Muscle layer of duodenum (tissue), 2 donors: ENCODE data around the gene STX10.

Experiments used
- H3K27ac ChIP-seq: one replicate; pipeline ENCODE4 v1.7.0; 2013; ENCODE audit warnings: mild to moderate bottlenecking, low read length
- H3K27me3 ChIP-seq: one replicate; pipeline ENCODE4 v1.7.0; 2013; ENCODE audit warnings: low read depth, mild to moderate bottlenecking, control low read depth, low read length
- H3K36me3 ChIP-seq, 2 donors: one replicate each; pipeline ENCODE4 v1.7.0; 2013; ENCODE audit warnings: low read length in 2 of 2, control low read depth in 1 of 2, mild to moderate bottlenecking in 1 of 2; ENCODE audit not compliant: insufficient read depth in 2 of 2, control insufficient read depth in 1 of 2
- H3K4me1 ChIP-seq, 2 donors: one replicate each; pipeline ENCODE4 v1.7.0; 2013; ENCODE audit warnings: low read length in 2 of 2, mild to moderate bottlenecking in 2 of 2, control low read depth in 1 of 2, moderate library complexity in 1 of 2; ENCODE audit not compliant: insufficient read depth in 2 of 2, control insufficient read depth in 1 of 2
- H3K4me3 ChIP-seq, 2 donors: one replicate each; pipeline ENCODE4 v1.7.0; 2013; ENCODE audit warnings: low read length in 2 of 2, low read depth in 1 of 2, mild to moderate bottlenecking in 1 of 2
- H3K9me3 ChIP-seq, 2 donors: one replicate each; pipeline ENCODE4 v1.7.0; 2013; ENCODE audit warnings: low read length in 2 of 2, control low read depth in 1 of 2, mild to moderate bottlenecking in 1 of 2; ENCODE audit not compliant: control insufficient read depth in 1 of 2
- donor health status: healthy.

Gene STX10

GRCh38 chr19:13122275-13122878 lies 27.8 kb downstream of the STX10 start:
- no peak overlapping the region for H3K27ac ChIP-seq
- no peaks in the 10 kb centered on the region for H3K9me3 ChIP-seq
- H3K4me1 ChIP-seq: peaks cover 9 to 19% of the 10 kb centered on the region in 2 donors
- H3K27me3 ChIP-seq: no peaks in the 10 kb centered on the region
- H3K4me3 ChIP-seq: no peak overlapping the region
- peaks cover 0 to 6% of the 10 kb centered on the region in 2 donors for H3K36me3 ChIP-seq

GRCh38 chr19:13121551-13122274 lies 28.5 kb downstream of the STX10 start:
- Histone ChIP-seq H3K9me3 (no peaks in the 10 kb centered on the region), H3K4me3 (no peak overlapping the region), H3K27ac (no peak overlapping the region), H3K27me3 (no peaks in the 10 kb centered on the region), H3K4me1 (peaks cover 14 to 19% of the 10 kb centered on the region in 2 donors), H3K36me3 (peaks cover 0 to 5% of the 10 kb centered on the region in 2 donors)

GRCh38 chr19:13120817-13121216 lies 29.4 kb downstream of the STX10 start:
- H3K27ac ChIP-seq: no peak overlapping the region
- no peaks in the 10 kb centered on the region for H3K36me3 ChIP-seq
- H3K27me3 ChIP-seq: no peaks in the 10 kb centered on the region
- H3K9me3 ChIP-seq: no peaks in the 10 kb centered on the region
- H3K4me3 ChIP-seq: no peak overlapping the region
- peaks cover 14 to 23% of the 10 kb centered on the region in 2 donors for H3K4me1 ChIP-seq

- peaks cover 19 to 31% of the 10 kb centered on the region in 2 donors for H3K4me1 ChIP-seq
- H3K9me3 ChIP-seq: no peaks in the 10 kb centered on the region
- no peaks in the 10 kb centered on the region for H3K36me3 ChIP-seq
- H3K27ac ChIP-seq: no peak overlapping the region
- no peaks in the 10 kb centered on the region for H3K27me3 ChIP-seq
- no peak overlapping the region for H3K4me3 ChIP-seq
Measured at GRCh38 chr19:13120031-13120430, 30.1 kb downstream of the STX10 start.

GRCh38 chr19:13119627-13120026 lies 30.5 kb downstream of the STX10 start:
- no peaks in the 10 kb centered on the region for H3K9me3 ChIP-seq
- H3K4me3 ChIP-seq: peak overlapping the region; percentile 45 to 96
- H3K27ac ChIP-seq: no peak overlapping the region
- no peaks in the 10 kb centered on the region for H3K36me3 ChIP-seq
- peaks cover 19 to 32% of the 10 kb centered on the region in 2 donors for H3K4me1 ChIP-seq
- H3K27me3 ChIP-seq: no peaks in the 10 kb centered on the region

GRCh38 chr19:13118424-13119193 lies 31.6 kb downstream of the STX10 start:
- Histone ChIP-seq H3K27ac (no peak overlapping the region), H3K9me3 (no peaks in the 10 kb centered on the region), H3K4me3 (peak overlapping the region; percentile 45 to 96), H3K27me3 (no peaks in the 10 kb centered on the region), H3K36me3 (no peaks in the 10 kb centered on the region), H3K4me1 (peaks cover 19 to 32% of the 10 kb centered on the region in 2 donors)

- no peaks in the 10 kb centered on the region for H3K9me3 ChIP-seq
- no peaks in the 10 kb centered on the region for H3K27me3 ChIP-seq
- H3K27ac ChIP-seq: peak within 1 kb of the TSS; percentile 87
- H3K4me1 ChIP-seq: peaks cover 19 to 32% of the 10 kb centered on the region in 2 donors
- H3K36me3 ChIP-seq: peaks cover 0 to under 1% of the 10 kb centered on the region in 2 donors
- peak within 1 kb of the TSS; percentile 93 to 97 for H3K4me3 ChIP-seq
Measured at GRCh38 chr19:13117772-13118423, 32.3 kb downstream of the STX10 start, which contains the start of gene NACC1. Gene NACC1, plus strand, starts transcription at chr19:13118264. Its CDS starts 16,944 bp downstream, at chr19:13135208.

- H3K27me3 ChIP-seq: no peaks in the 10 kb centered on the region
- peaks cover 19 to 32% of the 10 kb centered on the region in 2 donors for H3K4me1 ChIP-seq
- peaks cover 0 to 7% of the 10 kb centered on the region in 2 donors for H3K36me3 ChIP-seq
- H3K27ac ChIP-seq: peak overlapping the region; percentile 87
- H3K9me3 ChIP-seq: no peaks in the 10 kb centered on the region
- H3K4me3 ChIP-seq: peak overlapping the region; percentile 93 to 97
Measured at GRCh38 chr19:13117176-13117771, 32.9 kb downstream of the STX10 start.

- H3K4me3 ChIP-seq: peak within 1 kb of the TSS; percentile 93 to 97
- no peaks in the 10 kb centered on the region for H3K27me3 ChIP-seq
- peak within 1 kb of the TSS; percentile 87 for H3K27ac ChIP-seq
- H3K9me3 ChIP-seq: no peaks in the 10 kb centered on the region
- peaks cover 0 to 9% of the 10 kb centered on the region in 2 donors for H3K36me3 ChIP-seq
- H3K4me1 ChIP-seq: peaks cover 19 to 32% of the 10 kb centered on the region in 2 donors
Measured at GRCh38 chr19:13116282-13117175, 33.6 kb downstream of the STX10 start, which contains the start of gene TRMT1. Gene TRMT1, minus strand, starts transcription at chr19:13116740. Its CDS starts 341 bp downstream, at chr19:13116399.

- peak overlapping the region; percentile 93 to 97 for H3K4me3 ChIP-seq
- peak overlapping the region; percentile 87 for H3K27ac ChIP-seq
- H3K9me3 ChIP-seq: no peaks in the 10 kb centered on the region
- H3K27me3 ChIP-seq: no peaks in the 10 kb centered on the region
- H3K4me1 ChIP-seq: peaks cover 19 to 32% of the 10 kb centered on the region in 2 donors
- H3K36me3 ChIP-seq: peaks cover 0 to 9% of the 10 kb centered on the region in 2 donors
Measured at GRCh38 chr19:13115936-13116281, 34.3 kb downstream of the STX10 start.
